Muscle layer of colon (tissue), 2 donors: Measurements from ENCODE around the gene HINT1.

Experiments
- H3K27ac ChIP-seq: one replicate; pipeline ENCODE4 v1.7.0; 2013; ENCODE audit warnings: low read depth, mild to moderate bottlenecking, low read length, moderate library complexity
- H3K27me3 ChIP-seq, 2 donors: one replicate each; pipeline ENCODE4 v1.7.0; 2013; ENCODE audit warnings: low read length in 2 of 2, mild to moderate bottlenecking in 2 of 2; ENCODE audit not compliant: insufficient read depth in 2 of 2, control insufficient read depth in 1 of 2
- H3K36me3 ChIP-seq: one replicate; pipeline ENCODE4 v1.7.0; 2013; ENCODE audit warnings: mild to moderate bottlenecking, low read length; ENCODE audit not compliant: insufficient read depth
- H3K4me1 ChIP-seq: one replicate; pipeline ENCODE4 v1.7.0; 2013; ENCODE audit warnings: mild to moderate bottlenecking, low read length; ENCODE audit not compliant: insufficient read depth
- H3K4me3 ChIP-seq, 2 donors: one replicate each; pipeline ENCODE4 v1.7.0; 2013; ENCODE audit warnings: low read length in 2 of 2, low read depth in 1 of 2, mild to moderate bottlenecking in 1 of 2, moderate library complexity in 1 of 2
- H3K9ac ChIP-seq: one replicate; pipeline ENCODE4 v1.7.0; 2013; ENCODE audit warnings: low read length
- H3K9me3 ChIP-seq: one replicate; pipeline ENCODE4 v1.7.0; 2013; ENCODE audit warnings: mild to moderate bottlenecking, low read length
- donor health status: abdominal sarcoma.
- donor health status: Adenocarcinoma of cecum.

HINT1 gene

GRCh38 chr5:131165119-131165727 lies at the start of gene HINT1:
HINT1 (minus strand) TSS chr5:131165256; CDS start chr5:131165205, 51 bp downstream.
- H3K36me3 ChIP-seq = peaks cover 13% of the 10 kb centered on the region
- H3K9ac ChIP-seq = peak within 1 kb of the TSS; percentile 91
- no peaks in the 10 kb centered on the region for H3K9me3 ChIP-seq
- H3K27ac ChIP-seq = peak within 1 kb of the TSS; percentile 91
- peak within 1 kb of the TSS; percentile 80 to 90 for H3K4me3 ChIP-seq
- peaks cover 20% of the 10 kb centered on the region for H3K4me1 ChIP-seq
- no peaks in the 10 kb centered on the region for H3K27me3 ChIP-seq

- no peak overlapping the region for H3K9ac ChIP-seq
- H3K27me3 ChIP-seq = no peaks in the 10 kb centered on the region
- H3K4me1 ChIP-seq = no peaks in the 10 kb centered on the region
- H3K9me3 ChIP-seq = no peaks in the 10 kb centered on the region
- H3K36me3 ChIP-seq = no peaks in the 10 kb centered on the region
- H3K4me3 ChIP-seq = no peak overlapping the region
- H3K27ac ChIP-seq = no peak overlapping the region
Observed at GRCh38 chr5:131214609-131215227, 49.7 kb upstream of the HINT1 start.

GRCh38 chr5:131212471-131213021 lies 47.5 kb upstream of the HINT1 start:
- no peak overlapping the region for H3K9ac ChIP-seq

GRCh38 chr5:131211669-131212068 lies 46.6 kb upstream of the HINT1 start:
- H3K4me3 ChIP-seq = no peak overlapping the region
- H3K4me1 ChIP-seq = no peaks in the 10 kb centered on the region
- H3K27me3 ChIP-seq = no peaks in the 10 kb centered on the region
- no peak overlapping the region for H3K9ac ChIP-seq
- no peaks in the 10 kb centered on the region for H3K36me3 ChIP-seq
- H3K9me3 ChIP-seq = no peaks in the 10 kb centered on the region
- H3K27ac ChIP-seq = no peak overlapping the region

More at GRCh38 chr5:131212471-131213021, 47.5 kb upstream of the HINT1 start:
- Histone ChIP-seq H3K27ac (no peak overlapping the region), H3K36me3 (no peaks in the 10 kb centered on the region), H3K9me3 (no peaks in the 10 kb centered on the region), H3K27me3 (no peaks in the 10 kb centered on the region), H3K4me1 (no peaks in the 10 kb centered on the region), H3K4me3 (no peak overlapping the region)

- no peaks in the 10 kb centered on the region for H3K36me3 ChIP-seq
- H3K9me3 ChIP-seq = no peaks in the 10 kb centered on the region
- no peak overlapping the region for H3K4me3 ChIP-seq
- H3K4me1 ChIP-seq = no peaks in the 10 kb centered on the region
- H3K27me3 ChIP-seq = no peaks in the 10 kb centered on the region
- H3K27ac ChIP-seq = no peak overlapping the region
- H3K9ac ChIP-seq = no peak overlapping the region
Observed at GRCh38 chr5:131210151-131210510, 45.1 kb upstream of the HINT1 start.

- Histone ChIP-seq H3K27me3 (no peaks in the 10 kb centered on the region), H3K27ac (no peak overlapping the region), H3K36me3 (no peaks in the 10 kb centered on the region), H3K9me3 (no peaks in the 10 kb centered on the region), H3K4me1 (no peaks in the 10 kb centered on the region), H3K4me3 (no peak overlapping the region), H3K9ac (no peak overlapping the region)
Observed at GRCh38 chr5:131209506-131210150, 44.6 kb upstream of the HINT1 start.

GRCh38 chr5:131209175-131209505 lies 44.1 kb upstream of the HINT1 start:
- no peak overlapping the region for H3K9ac ChIP-seq
- H3K4me1 ChIP-seq = no peaks in the 10 kb centered on the region
- H3K36me3 ChIP-seq = no peaks in the 10 kb centered on the region
- H3K27ac ChIP-seq = no peak overlapping the region
- H3K4me3 ChIP-seq = no peak overlapping the region
- H3K9me3 ChIP-seq = no peaks in the 10 kb centered on the region
- no peaks in the 10 kb centered on the region for H3K27me3 ChIP-seq

GRCh38 chr5:131206772-131207171 lies 41.7 kb upstream of the HINT1 start:
- Histone ChIP-seq H3K36me3 (no peaks in the 10 kb centered on the region), H3K27ac (no peak overlapping the region), H3K27me3 (no peaks in the 10 kb centered on the region), H3K9me3 (no peaks in the 10 kb centered on the region), H3K9ac (no peak overlapping the region), H3K4me1 (no peaks in the 10 kb centered on the region), H3K4me3 (no peak overlapping the region)

- Histone ChIP-seq H3K4me3 (no peak overlapping the region), H3K27ac (no peak overlapping the region), H3K4me1 (no peaks in the 10 kb centered on the region), H3K9ac (no peak overlapping the region), H3K36me3 (no peaks in the 10 kb centered on the region), H3K9me3 (no peaks in the 10 kb centered on the region), H3K27me3 (no peaks in the 10 kb centered on the region)
Observed at GRCh38 chr5:131206061-131206460, 41.0 kb upstream of the HINT1 start.

GRCh38 chr5:131204964-131205363 lies 39.9 kb upstream of the HINT1 start:
- Histone ChIP-seq H3K27ac (no peak overlapping the region), H3K9ac (no peak overlapping the region), H3K4me3 (no peak overlapping the region), H3K36me3 (no peaks in the 10 kb centered on the region), H3K9me3 (no peaks in the 10 kb centered on the region), H3K4me1 (no peaks in the 10 kb centered on the region), H3K27me3 (no peaks in the 10 kb centered on the region)

GRCh38 chr5:131200560-131200959 lies 35.5 kb upstream of the HINT1 start:
- Histone ChIP-seq H3K27me3 (no peaks in the 10 kb centered on the region), H3K9me3 (no peaks in the 10 kb centered on the region), H3K36me3 (no peaks in the 10 kb centered on the region), H3K27ac (no peak overlapping the region), H3K4me3 (no peak overlapping the region), H3K9ac (no peak overlapping the region), H3K4me1 (no peaks in the 10 kb centered on the region)
